ENCODE measurements around the gene PAPOLG. TPM values are rescaled to one million over a fixed set of nuclear protein-coding genes. Genes with fewer than 3 reads are reported as not detected.

PAPOLG gene
- total RNA-seq, 5 donors from 2014 or later (not counting 1 experiment from before 2014, with no cell fraction given): 20.6 to 34.8 (median 29.6) TPM

DNA sequence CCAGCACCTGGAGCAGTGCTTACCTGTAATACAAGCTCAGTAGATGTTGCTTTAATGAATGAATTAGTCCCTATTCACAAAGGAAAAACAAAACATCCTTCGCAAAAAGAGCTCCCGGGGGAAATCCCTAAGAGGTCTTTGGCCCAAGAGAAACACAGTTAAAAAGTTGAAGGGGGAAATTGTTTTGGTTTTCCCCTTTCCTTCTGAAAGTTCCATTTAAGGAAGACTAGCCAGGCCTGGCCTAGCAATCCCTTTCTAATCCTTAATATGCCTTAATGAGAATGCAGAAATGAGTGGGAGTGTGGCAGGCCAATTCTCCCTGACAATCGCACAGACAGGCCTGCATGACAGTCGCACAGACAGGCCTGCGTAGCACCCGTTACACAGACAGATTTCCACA, 91.8 kb downstream of the PAPOLG start:
- CTCF ChIA-PET: no interaction called here
- Histone ChIP-seq H3K27ac (ENCODE audit: low read length) (no peak overlapping the region), H3K4me1 (ENCODE audit: control insufficient read depth in 1 of 2, extremely low read depth in 1 of 2, insufficient read depth in 2 of 2, low read length in 2 of 2) (no peaks in the 10 kb centered on the region), H3K36me3 (ENCODE audit: control insufficient read depth in 2 of 2, extremely low read depth in 1 of 2, insufficient read depth in 1 of 2, low read length in 1 of 2) (no peaks in the 10 kb centered on the region), H3K27me3 (replicated peaks in 1 of 2; ENCODE audit: control insufficient read depth in 2 of 2, extremely low read depth in 1 of 2, insufficient read depth in 2 of 2, low read length in 1 of 2) (peaks cover 0 to 14% of the 10 kb centered on the region in 2 experiments), H3K4me3 (ENCODE audit: control insufficient read depth in 1 of 2, extremely low read depth in 1 of 2, low read length in 1 of 2) (no peak overlapping the region), H3K9me3 (no peaks in the 10 kb centered on the region)
- no peaks in the 10 kb centered on the region for H3K36me3 Mint-ChIP-seq
- POLR2A ChIA-PET: interaction anchor here in 1 of 2 donors (0.6 kb wide), 1 partner anchor 34 kb away, joined by 3 read pairs; no protein-coding TSS in a partner anchor
- WGBS (ENCODE audit: insufficient coverage): 92% methylated on average over 4 of the region's 6 CpGs
- ATAC-seq (replicated peaks in 1 of 4): no peak
- no peaks in the 10 kb centered on the region for H3K9me3 Mint-ChIP-seq
- H3K4me3 Mint-ChIP-seq: no peak overlapping the region
- no peak for DNase-seq
- H3K4me1 Mint-ChIP-seq: peaks cover 0 to 6% (median 6%) of the 10 kb centered on the region in 3 donors
- H3K27me3 Mint-ChIP-seq: peaks cover 0 to 3% of the 10 kb centered on the region in 2 donors
- H3K27ac Mint-ChIP-seq: no peak overlapping the region

Other genes with a start within 250 kb of the PAPOLG start
- gene BCL11A, start 202.6 kb upstream of the PAPOLG start, total RNA-seq: 10 to 100 TPM in 1 of 5 donors, 1 to 10 TPM in 4; 3.6 to 11.9 (median 5.6) TPM
- 10 to 100 TPM; 19.9 to 69.9 (median 25.1) TPM for gene REL, start 125.3 kb downstream of the PAPOLG start, total RNA-seq

All from T-cell (primary cell).